Loucy (cell line): ENCODE measurements around the gene PAK4.
A peak's percentile ranks its signal among the peaks of the same experiment; 100 is the strongest.

Experiments used
- H2AFZ ChIP-seq: fragments of 200-600 bp; sonication (generic); 2 replicates; pipeline ENCODE4 v1.6.0; 2016; ENCODE audit warnings: antibody characterized with exemption, mild to moderate bottlenecking, low read length, moderate library complexity
- H3F3A ChIP-seq: fragments of 200-600 bp; 2 replicates; pipeline ENCODE4 v1.6.0; 2016; ENCODE audit warnings: antibody characterized with exemption, low read depth, mild to moderate bottlenecking
- H3K27me3 ChIP-seq: fragments of 200-600 bp; sonication (generic); 2 replicates; pipeline ENCODE4 v1.6.1; 2014; ENCODE audit warnings: low read length, mild to moderate bottlenecking; ENCODE audit not compliant: insufficient read depth, poor library complexity, severe bottlenecking
- H3K36me3 ChIP-seq: fragments of 200-600 bp; sonication (generic); 2 replicates; pipeline ENCODE4 v1.6.1; 2016; ENCODE audit warnings: low read length; ENCODE audit not compliant: insufficient read depth
- H3K4me1 ChIP-seq: fragments of 200-600 bp; sonication (generic); 2 replicates; pipeline ENCODE4 v1.5.1; 2014; ENCODE audit warnings: low read length, mild to moderate bottlenecking; ENCODE audit not compliant: insufficient read depth, poor library complexity, severe bottlenecking
- H3K4me2 ChIP-seq: fragments of 200-600 bp; sonication (generic); 2 replicates; pipeline ENCODE4 v1.6.0; 2014; ENCODE audit warnings: antibody characterized with exemption, low read length, low read depth, mild to moderate bottlenecking; ENCODE audit not compliant: poor library complexity, severe bottlenecking
- H3K4me3 ChIP-seq: fragments of 200-600 bp; sonication (generic); 2 replicates; pipeline ENCODE4 v1.5.1; 2014; ENCODE audit warnings: low read length, mild to moderate bottlenecking, mixed read lengths; ENCODE audit not compliant: poor library complexity, severe bottlenecking
- H3K79me2 ChIP-seq: fragments of 200-600 bp; sonication (generic); 2 replicates; pipeline ENCODE4 v1.6.1; 2014; ENCODE audit warnings: low read length; ENCODE audit not compliant: insufficient read depth
- H3K9ac ChIP-seq: fragments of 200-600 bp; sonication (generic); 2 replicates; pipeline ENCODE4 v1.6.0; 2014; ENCODE audit warnings: mild to moderate bottlenecking, low read depth, low read length, moderate library complexity; ENCODE audit not compliant: poor library complexity, severe bottlenecking
- H3K9me2 ChIP-seq: fragments of 200-600 bp; sonication (generic); replicated peaks from 2 replicates; pipeline ENCODE4 v1.6.1; 2016; ENCODE audit warnings: low read depth, low read length, mixed read lengths
- H3K9me3 ChIP-seq: fragments of 200-600 bp; sonication (generic); 2 replicates; pipeline ENCODE4 v1.6.1; 2014; ENCODE audit warnings: mild to moderate bottlenecking, antibody characterized with exemption, low read length, low read depth; ENCODE audit not compliant: insufficient read depth
- H4K20me1 ChIP-seq: fragments of 200-600 bp; sonication (generic); 2 replicates; pipeline ENCODE4 v1.6.0; 2014; ENCODE audit warnings: antibody characterized with exemption, low read length, mild to moderate bottlenecking; ENCODE audit not compliant: insufficient read depth, poor library complexity, severe bottlenecking
- EZH2phosphoT487 ChIP-seq: fragments of 200-600 bp; IDR thresholded peaks from 2 replicates; pipeline ENCODE4 v1.6.1; 2018; ENCODE audit warnings: antibody characterized with exemption, mild to moderate bottlenecking, moderate library complexity, borderline replicate concordance
- TF ChIP-seq, protein P1 (sequence below): fragments of 200-600 bp; sonication (generic); conservative IDR thresholded peaks from 2 replicates; pipeline ENCODE4 v1.5.1; 2014; ENCODE audit warnings: mild to moderate bottlenecking, antibody characterized with exemption, low read length

The PAK4 gene

DNA sequence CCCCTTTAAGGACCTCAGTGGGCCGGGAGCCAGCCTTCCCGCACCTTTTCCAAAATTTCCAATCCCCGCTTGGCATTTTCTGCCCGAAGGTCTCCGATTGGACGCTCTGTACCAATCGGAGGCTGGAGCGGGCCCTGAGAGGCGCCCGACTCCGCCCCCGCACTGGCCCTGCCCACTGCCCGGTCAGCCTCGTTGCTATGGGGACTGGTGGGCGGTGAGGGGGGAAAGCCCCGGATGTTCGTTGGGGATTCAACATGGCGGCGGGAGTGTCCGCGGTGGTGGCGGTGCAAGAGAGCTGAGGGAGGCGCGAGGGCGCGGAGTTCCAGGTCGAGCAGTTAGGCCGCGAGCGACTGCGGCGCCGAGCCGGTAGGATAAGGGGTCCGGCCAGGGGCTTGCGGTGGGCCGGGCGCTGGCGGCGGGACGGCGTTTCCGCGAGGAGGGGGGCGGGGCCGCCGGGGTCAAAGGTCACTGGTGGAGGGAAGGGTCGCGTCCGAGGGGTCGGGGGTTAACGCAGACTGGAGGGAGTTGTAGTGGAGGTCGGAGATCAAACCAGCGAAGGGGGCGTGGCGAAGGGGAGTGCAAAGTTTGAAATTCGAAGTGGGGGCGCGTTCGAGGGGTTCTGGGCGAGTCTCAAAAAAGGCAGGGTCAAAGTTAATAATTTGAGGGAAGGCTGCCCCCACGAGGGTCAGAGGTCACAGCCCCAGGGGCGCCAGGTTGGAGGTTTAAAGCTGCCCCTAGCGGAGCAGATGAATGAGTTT lies at the start of gene PAK4:
Gene PAK4, plus strand, starts transcription at position 233 of the 758 bp plus-strand sequence. CDS start 43,768 bp downstream, outside the sequence.
- Histone ChIP-seq H3K9ac (peak within 1 kb of the TSS; percentile 94), H3K9me2 (no peaks in the 10 kb centered on the region), H3K4me1 (peaks cover 32% of the 10 kb centered on the region), H3K27me3 (no peaks in the 10 kb centered on the region), H2AFZ (peak within 1 kb of the TSS; percentile 85), H3K79me2 (peaks cover 49% of the 10 kb centered on the region), H3K4me2 (peak within 1 kb of the TSS; percentile 94), H3K9me3 (no peaks in the 10 kb centered on the region), H3K4me3 (peak within 1 kb of the TSS; percentile 94), H4K20me1 (peaks cover 27% of the 10 kb centered on the region), H3K36me3 (no peaks in the 10 kb centered on the region), H3F3A (no peaks in the 10 kb centered on the region)
- TF ChIP-seq, protein P1, sequence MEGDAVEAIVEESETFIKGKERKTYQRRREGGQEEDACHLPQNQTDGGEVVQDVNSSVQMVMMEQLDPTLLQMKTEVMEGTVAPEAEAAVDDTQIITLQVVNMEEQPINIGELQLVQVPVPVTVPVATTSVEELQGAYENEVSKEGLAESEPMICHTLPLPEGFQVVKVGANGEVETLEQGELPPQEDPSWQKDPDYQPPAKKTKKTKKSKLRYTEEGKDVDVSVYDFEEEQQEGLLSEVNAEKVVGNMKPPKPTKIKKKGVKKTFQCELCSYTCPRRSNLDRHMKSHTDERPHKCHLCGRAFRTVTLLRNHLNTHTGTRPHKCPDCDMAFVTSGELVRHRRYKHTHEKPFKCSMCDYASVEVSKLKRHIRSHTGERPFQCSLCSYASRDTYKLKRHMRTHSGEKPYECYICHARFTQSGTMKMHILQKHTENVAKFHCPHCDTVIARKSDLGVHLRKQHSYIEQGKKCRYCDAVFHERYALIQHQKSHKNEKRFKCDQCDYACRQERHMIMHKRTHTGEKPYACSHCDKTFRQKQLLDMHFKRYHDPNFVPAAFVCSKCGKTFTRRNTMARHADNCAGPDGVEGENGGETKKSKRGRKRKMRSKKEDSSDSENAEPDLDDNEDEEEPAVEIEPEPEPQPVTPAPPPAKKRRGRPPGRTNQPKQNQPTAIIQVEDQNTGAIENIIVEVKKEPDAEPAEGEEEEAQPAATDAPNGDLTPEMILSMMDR: no peak
- no peak for TF ChIP-seq EZH2phosphoT487

DNA sequence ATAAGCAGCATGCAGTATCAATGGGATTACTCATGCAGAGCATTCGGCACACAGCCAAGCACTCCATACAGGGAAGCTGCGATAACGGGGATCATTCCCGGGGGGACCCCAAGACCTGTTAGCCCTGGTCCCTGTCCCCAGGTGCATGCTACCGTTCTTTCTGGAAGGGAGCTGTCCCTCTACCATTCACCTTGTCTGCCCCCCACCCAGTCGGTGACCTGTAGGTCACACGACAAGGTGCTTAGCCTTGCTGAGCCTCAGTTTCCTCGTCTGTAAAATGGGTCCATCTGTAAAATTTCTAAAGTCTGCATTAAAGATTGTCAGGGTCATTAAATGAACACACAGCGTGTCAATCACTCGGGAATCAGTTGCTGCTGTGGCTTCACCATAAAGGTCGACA lies 48.3 kb upstream of the PAK4 start:
- Histone ChIP-seq H3K9ac (no peak overlapping the region), H3K4me1 (peaks cover 17% of the 10 kb centered on the region), H3K4me2 (no peak overlapping the region)

DNA sequence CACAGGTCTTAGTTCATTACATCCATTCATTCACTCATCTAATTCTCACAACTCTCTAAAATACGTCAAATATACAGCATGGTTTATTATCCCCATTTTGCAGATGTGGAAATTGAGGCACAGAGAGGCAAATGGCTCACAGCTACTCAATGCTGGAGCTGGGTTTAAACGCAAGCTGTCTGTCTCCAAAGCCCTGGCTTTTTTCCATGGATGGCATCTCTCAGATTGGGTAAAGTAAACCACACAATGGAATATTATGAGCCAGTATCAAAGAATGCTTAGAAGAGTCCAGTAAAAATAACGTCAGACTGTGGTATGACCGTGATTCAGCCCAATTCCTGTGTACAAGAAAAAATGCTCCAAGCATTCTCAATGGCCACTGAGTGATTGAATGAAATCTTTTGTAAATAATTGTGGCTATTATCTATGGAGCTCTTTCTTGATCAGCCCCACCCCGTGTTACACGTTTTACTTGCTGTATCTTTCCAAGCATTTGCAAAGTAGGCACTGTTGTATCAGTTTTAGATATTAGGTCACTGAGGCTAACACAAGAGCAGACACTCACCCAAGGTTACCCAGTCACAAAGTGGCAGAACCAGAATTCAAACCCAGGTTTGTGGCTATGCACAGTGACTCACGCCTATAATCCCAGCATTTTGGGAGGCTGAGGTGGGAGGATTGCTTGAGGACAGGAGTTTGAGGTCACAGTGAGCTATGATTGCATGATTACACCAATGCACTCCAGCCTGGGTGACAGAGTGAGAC lies 47.0 kb upstream of the PAK4 start:
- Histone ChIP-seq H3K9ac (no peak overlapping the region), H4K20me1 (no peaks in the 10 kb centered on the region), H2AFZ (no peak overlapping the region), H3K27me3 (no peaks in the 10 kb centered on the region), H3F3A (no peaks in the 10 kb centered on the region), H3K4me3 (no peak overlapping the region), H3K4me2 (no peak overlapping the region), H3K36me3 (no peaks in the 10 kb centered on the region), H3K79me2 (no peaks in the 10 kb centered on the region), H3K4me1 (peaks cover 6% of the 10 kb centered on the region), H3K9me3 (no peaks in the 10 kb centered on the region), H3K9me2 (no peaks in the 10 kb centered on the region)
- TF ChIP-seq, protein P1: no peak
- no peak for TF ChIP-seq EZH2phosphoT487

More for the DNA sequence above, 48.3 kb upstream of the PAK4 start:
- Histone ChIP-seq H3K36me3 (no peaks in the 10 kb centered on the region), H2AFZ (no peak overlapping the region), H4K20me1 (no peaks in the 10 kb centered on the region), H3F3A (no peaks in the 10 kb centered on the region), H3K9me3 (no peaks in the 10 kb centered on the region), H3K9me2 (no peaks in the 10 kb centered on the region), H3K27me3 (no peaks in the 10 kb centered on the region), H3K79me2 (no peaks in the 10 kb centered on the region), H3K4me3 (no peak overlapping the region)
- no peak for TF ChIP-seq EZH2phosphoT487
- TF ChIP-seq, protein P1: no peak
